ENCODE measurements around the gene CLUH.

CLUH gene

GRCh38 chr17:2719861-2720260, 8.3 kb upstream of the CLUH start:
- DNase-seq: no peak

- DNase-seq: no peak
These were observed 6.8 kb upstream of the CLUH start for GRCh38 chr17:2718150-2718938.

DNA sequence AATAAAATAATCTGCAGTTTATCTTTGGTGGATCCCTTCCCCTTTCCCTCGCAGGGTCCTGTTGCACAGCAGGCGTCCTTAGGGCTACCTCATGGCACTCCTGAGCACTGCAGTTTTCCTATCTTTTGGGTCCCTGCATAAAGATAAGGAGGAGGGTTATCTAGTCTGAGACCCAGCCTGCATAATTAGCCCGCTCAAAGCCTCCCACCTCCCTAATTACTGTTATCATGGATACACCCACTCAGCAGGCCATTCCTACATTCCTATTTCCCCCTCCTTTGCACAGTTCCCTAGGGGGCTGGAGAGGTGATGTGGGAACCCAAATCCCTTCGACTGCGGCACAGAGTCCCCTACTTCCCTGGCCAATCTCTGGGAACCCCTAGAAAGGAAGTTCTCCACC, 5.1 kb upstream of the CLUH start:
- no peak for DNase-seq

DNA sequence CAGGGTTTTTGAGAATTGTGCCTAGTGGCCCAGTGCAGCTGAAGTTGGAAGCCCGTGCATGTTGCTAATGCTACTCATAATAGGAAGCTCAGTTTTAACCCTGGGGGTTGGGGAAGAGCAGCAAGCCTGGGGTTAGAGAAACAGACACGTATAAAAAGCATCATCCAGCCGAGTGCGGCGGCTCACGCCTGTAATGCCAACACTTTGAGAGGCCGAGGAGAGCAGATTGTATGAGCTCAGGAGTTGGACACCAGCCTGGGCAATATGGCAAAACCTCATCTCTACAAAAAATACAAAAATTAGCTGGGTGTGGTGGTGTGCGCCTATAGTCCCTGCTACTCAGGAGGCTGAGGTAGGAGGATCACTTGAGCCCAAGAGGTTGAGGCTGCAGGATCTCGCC, 2.3 kb upstream of the CLUH start:
- DNase-seq: no peak

DNA sequence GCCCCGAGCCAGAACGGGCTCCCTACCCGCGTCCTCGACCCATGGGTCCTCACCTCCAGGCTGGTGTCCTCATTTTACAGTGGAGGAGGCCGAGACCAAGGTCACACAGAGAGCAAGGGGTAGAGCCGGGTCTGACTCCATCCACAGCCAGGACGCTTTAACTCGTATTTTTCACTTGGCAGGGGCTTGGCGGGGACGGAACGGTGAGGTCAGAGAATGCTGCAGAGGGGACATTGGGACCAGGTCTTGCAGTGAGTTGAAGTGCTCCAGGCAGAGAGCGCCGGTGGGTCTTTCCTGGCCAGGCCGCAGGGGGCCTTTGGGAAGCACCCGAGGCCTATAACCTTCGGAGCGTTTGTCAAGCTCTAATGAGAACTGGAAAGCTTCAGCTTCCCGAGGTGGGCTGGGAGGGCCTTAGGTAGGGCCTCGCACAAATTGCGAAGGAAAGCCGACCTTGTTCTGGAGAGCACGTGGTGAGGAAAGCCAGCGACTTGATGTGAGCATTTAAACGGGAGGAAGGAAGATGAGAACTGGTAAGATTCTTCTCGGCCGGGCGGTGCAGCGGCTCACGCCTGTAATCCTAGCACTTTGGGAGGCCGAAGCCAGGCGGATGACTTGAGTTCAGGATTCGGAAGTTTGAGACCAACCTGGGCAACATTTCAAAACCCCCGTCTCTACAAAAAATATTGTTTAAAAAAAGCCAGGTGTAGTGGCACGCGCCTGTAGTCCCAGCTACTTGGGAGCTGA, 908 bp upstream of the CLUH start:
- DNase-seq: no peak

GRCh38 chr17:2710803-2711607, 559 bp downstream of the CLUH start:
- peak; percentile 36 for DNase-seq

DNA sequence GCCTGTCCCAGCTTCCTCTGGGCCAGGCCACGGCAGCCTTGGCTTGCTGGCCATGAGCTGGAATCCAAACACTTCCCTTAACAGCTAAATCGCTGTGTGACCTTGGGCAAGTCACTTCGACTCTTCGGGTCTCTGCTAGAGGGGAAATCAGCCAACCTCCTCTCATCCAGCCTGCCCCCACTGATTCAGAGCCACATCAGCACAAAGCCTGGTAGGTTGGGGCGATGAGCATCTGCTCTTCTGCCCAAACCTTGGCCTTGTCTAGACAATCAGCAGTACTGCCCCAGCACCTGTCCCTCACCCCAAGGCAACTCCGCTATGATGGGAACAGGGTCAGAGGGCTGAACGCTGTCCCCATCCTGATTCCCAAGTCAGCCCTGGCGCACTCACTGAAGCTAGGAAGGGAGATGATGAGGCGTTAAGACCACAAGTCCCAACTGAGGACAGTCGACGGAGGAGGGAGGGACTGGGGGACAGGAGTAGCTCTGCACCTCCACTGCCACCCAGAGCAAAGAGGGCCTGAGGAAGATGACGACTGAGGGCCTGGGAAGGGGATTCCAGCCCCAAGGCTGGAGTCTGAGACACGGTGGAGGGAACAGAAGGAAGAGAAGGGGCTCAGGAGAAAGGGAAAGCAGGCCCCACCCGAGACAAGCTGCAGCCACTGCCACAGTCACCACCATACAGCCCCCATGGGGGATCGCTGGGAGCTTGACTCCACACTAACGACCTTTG, 1.3 kb downstream of the CLUH start:
- no peak for DNase-seq

- no peak for DNase-seq
These were observed 2.3 kb downstream of the CLUH start for GRCh38 chr17:2709183-2709661.

- no peak for DNase-seq
These were observed 2.9 kb downstream of the CLUH start for GRCh38 chr17:2708585-2709182.

- peak; percentile 23 for DNase-seq
These were observed 3.6 kb downstream of the CLUH start for GRCh38 chr17:2707721-2708584.

- DNase-seq: no peak
These were observed 4.6 kb downstream of the CLUH start for GRCh38 chr17:2706911-2707510.

GRCh38 chr17:2705888-2706795, 5.4 kb downstream of the CLUH start:
- no peak for DNase-seq

- no peak for DNase-seq
These were observed 6.3 kb downstream of the CLUH start for GRCh38 chr17:2705263-2705662.

DNA sequence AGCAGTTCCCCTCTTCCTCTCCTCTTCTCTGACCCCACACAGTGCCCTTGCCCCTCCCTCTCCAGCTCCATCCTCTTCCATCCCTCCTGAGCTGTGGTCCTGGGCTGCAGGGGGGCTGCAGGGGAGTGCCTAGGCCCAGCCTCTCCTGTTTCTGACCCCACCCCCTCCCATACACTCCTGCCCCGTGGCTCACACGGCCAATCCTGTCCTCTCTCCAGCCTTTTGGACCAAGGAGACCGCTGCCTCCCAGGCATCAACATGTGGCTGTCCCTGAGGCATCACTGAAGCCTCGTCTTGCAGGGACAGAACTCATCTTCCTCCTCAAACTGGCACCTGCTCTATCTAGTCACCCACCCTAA, 6.7 kb downstream of the CLUH start:
- no peak for DNase-seq

- no peak for DNase-seq
These were observed 7.3 kb downstream of the CLUH start for GRCh38 chr17:2704031-2704889.

GRCh38 chr17:2703606-2704005, 8.0 kb downstream of the CLUH start:
- DNase-seq: no peak

DNA sequence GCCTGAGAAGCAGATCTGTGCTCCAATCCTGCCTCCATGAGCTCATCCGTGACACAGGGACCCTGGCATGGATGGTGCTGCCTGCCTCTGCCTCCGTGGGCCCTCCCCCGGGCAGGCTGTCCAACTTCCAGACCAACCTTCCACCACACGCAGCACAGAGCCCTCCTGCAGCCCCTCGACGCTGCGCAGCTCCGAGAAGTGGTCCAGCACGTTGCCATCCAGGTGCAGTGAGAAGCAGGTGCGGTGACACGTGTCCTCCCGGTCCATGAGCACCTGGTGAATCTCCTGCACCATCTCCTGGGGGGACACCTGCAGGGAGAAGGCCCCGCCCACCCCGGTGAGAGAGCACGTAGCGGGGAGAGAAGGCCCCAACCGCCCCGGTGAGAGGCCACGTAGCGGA, 8.4 kb downstream of the CLUH start:
- DNase-seq: no peak

DNA sequence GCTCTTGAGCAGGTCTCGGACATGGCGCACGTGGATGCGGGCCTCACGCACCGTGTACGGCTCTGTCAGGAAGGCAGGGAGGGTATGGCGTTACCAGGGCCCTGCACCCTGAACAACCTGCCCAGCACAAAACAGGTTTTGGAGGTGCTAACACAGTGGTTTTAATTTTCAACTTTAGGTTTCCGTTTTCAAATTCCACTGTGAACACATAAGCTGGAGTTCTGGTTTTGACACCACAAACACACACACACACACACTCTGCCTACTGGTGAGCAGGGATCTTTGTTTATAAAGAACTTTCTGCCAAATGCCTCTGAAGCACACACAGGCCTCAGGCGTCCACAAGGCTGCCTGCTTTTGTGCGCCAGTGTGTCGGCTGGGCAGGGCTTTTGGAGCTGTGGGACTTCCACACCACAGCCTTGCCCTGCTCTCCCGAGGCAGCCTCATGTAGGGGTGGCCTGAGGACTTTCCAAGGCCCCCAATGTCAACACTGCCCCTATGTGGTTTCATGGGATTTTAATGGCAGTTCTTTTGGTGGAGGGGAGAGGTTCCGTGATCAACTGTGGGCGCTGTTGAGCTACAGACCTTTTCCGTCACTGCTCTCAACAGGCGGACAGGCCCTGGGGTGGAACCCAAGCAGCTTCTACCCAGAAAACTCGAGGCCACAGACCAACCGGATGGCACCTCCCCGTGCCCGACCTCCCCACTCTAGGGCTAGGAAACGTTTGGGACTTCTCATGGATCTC, 9.4 kb downstream of the CLUH start:
- DNase-seq: no peak

All from CD4-positive, alpha-beta T cell treated with Interleukin-17A for 4 hours (primary cell).